Left ventricle myocardium inferior (tissue), 1 donor: Measurements from ENCODE around the gene GPC5. TPM values are rescaled to one million over a fixed set of nuclear protein-coding genes. Genes with fewer than 3 reads are reported as not detected.

ENCODE experiments used
- DNase-seq: peaks from one replicate; pipeline ENCODE4 v3.0.0-alpha.2; 2020
- H3K27ac ChIP-seq: fragments of 200-600 bp; replicated peaks from 2 replicates; pipeline ENCODE4 v1.8.0; 2021
- H3K27me3 ChIP-seq: fragments of 200-600 bp; 2 replicates; pipeline ENCODE4 v1.8.0; 2021; ENCODE audit warnings: low read depth
- H3K36me3 ChIP-seq: fragments of 200-600 bp; 2 replicates; pipeline ENCODE4 v1.8.0; 2021
- H3K4me1 ChIP-seq: fragments of 200-600 bp; 2 replicates; pipeline ENCODE4 v1.8.0; 2021
- H3K4me3 ChIP-seq: fragments of 200-600 bp; 2 replicates; pipeline ENCODE4 v1.8.0; 2021; ENCODE audit warnings: mild to moderate bottlenecking, moderate library complexity
- H3K9me3 ChIP-seq: fragments of 200-600 bp; replicated peaks from 2 replicates; pipeline ENCODE4 v1.8.0; 2021
- CTCF ChIP-seq: fragments of 200-600 bp; IDR thresholded peaks from 2 replicates; pipeline ENCODE4 v1.8.0; 2021; ENCODE audit warnings: antibody characterized with exemption, mild to moderate bottlenecking, borderline replicate concordance
- intact Hi-C: fragments of 100-400 bp; cut with micrococcal nuclease; formaldehyde crosslinking; loops from one replicate; pipeline ENCODE4 v1.11.0; 2022
- total RNA-seq: library from RNA; stranded (reverse); fragmentation: NEBNext Ultra II Directional; extraction: Animal tissue kit (Norgen Biotek cat#: 25700); gene quantifications from one replicate; pipeline ENCODE4 v1.2.1, GENCODE V29; 2021
- donor health status: DM: no; HTN: yes; CAD: no; lungs with severe emphysema.

GPC5 gene
- total RNA-seq, 1 donor from 2014 or later: 1.5 TPM

- no peaks in the 10 kb centered on the region for H3K4me1 ChIP-seq
- no peak for DNase-seq
- no peak overlapping the region for H3K4me3 ChIP-seq
- H3K27me3 ChIP-seq: no peaks in the 10 kb centered on the region
- intact Hi-C loops: no loop called here
- TF ChIP-seq CTCF: no peak
- H3K27ac ChIP-seq: no peak overlapping the region
- H3K9me3 ChIP-seq: no peaks in the 10 kb centered on the region
- H3K36me3 ChIP-seq: no peaks in the 10 kb centered on the region
Measured at GRCh38 chr13:92661406-92661805, 1263.0 kb downstream of the GPC5 start.

- no peaks in the 10 kb centered on the region for H3K4me1 ChIP-seq
- H3K9me3 ChIP-seq: peaks cover 3% of the 10 kb centered on the region
- no peak overlapping the region for H3K4me3 ChIP-seq
- H3K27me3 ChIP-seq: no peaks in the 10 kb centered on the region
- TF ChIP-seq CTCF: no peak
- no peak for DNase-seq
- no peaks in the 10 kb centered on the region for H3K36me3 ChIP-seq
- intact Hi-C loops: no loop called here
- no peak overlapping the region for H3K27ac ChIP-seq
Measured at GRCh38 chr13:92668157-92668556, 1269.7 kb downstream of the GPC5 start.

GRCh38 chr13:92670096-92670495 is 1271.7 kb downstream of the GPC5 start:
- TF ChIP-seq CTCF: no peak
- Histone ChIP-seq H3K36me3 (no peaks in the 10 kb centered on the region), H3K9me3 (peaks cover 3% of the 10 kb centered on the region), H3K27me3 (no peaks in the 10 kb centered on the region), H3K27ac (no peak overlapping the region), H3K4me3 (no peak overlapping the region), H3K4me1 (no peaks in the 10 kb centered on the region)
- intact Hi-C loops: no loop called here
- no peak for DNase-seq

- Histone ChIP-seq H3K27me3 (no peaks in the 10 kb centered on the region), H3K4me3 (no peak overlapping the region), H3K4me1 (no peaks in the 10 kb centered on the region), H3K36me3 (no peaks in the 10 kb centered on the region), H3K27ac (no peak overlapping the region), H3K9me3 (peaks cover 3% of the 10 kb centered on the region)
- no peak for TF ChIP-seq CTCF
- DNase-seq: no peak
- intact Hi-C loops: no loop called here
Measured at GRCh38 chr13:92671821-92672220, 1273.4 kb downstream of the GPC5 start.

GRCh38 chr13:92676246-92676645 is 1277.8 kb downstream of the GPC5 start:
- peak overlapping the region; percentile 45 for H3K4me3 ChIP-seq
- H3K27ac ChIP-seq: no peak overlapping the region
- intact Hi-C loops: no loop called here
- H3K9me3 ChIP-seq: peaks cover 3% of the 10 kb centered on the region
- H3K27me3 ChIP-seq: no peaks in the 10 kb centered on the region
- no peak for DNase-seq
- H3K36me3 ChIP-seq: no peaks in the 10 kb centered on the region
- no peak for TF ChIP-seq CTCF
- no peaks in the 10 kb centered on the region for H3K4me1 ChIP-seq

- intact Hi-C loops: no loop called here
- no peak for DNase-seq
Measured at GRCh38 chr13:92677571-92677970, 1279.2 kb downstream of the GPC5 start.

More at GRCh38 chr13:92677571-92677970, 1279.2 kb downstream of the GPC5 start:
- Histone ChIP-seq H3K27ac (no peak overlapping the region), H3K27me3 (no peaks in the 10 kb centered on the region), H3K36me3 (no peaks in the 10 kb centered on the region), H3K4me3 (peak overlapping the region; percentile 45), H3K4me1 (no peaks in the 10 kb centered on the region), H3K9me3 (peaks cover under 1% of the 10 kb centered on the region)
- TF ChIP-seq CTCF: no peak
